GM18861 (cell line): Measurements from ENCODE around the gene SDCBP2.
"Not testable (repeated sequence)": the region's sequence is repeated elsewhere in the genome, so short reads cannot be mapped to it uniquely, and the experiment has no call there.

Source experiments
- ATAC-seq: cut with Tn5 transposase; IDR thresholded peaks from one replicate; pipeline ENCODE4 v1.9.1; 2021; ENCODE audit not compliant: unreplicated experiment

SDCBP2 gene

GRCh38 chr20:1360094-1360846 is 31.3 kb upstream of the SDCBP2 start:
- ATAC-seq: no peak

GRCh38 chr20:1357921-1358671 is 29.2 kb upstream of the SDCBP2 start:
- ATAC-seq: no peak

- ATAC-seq: no peak
These were observed 25.0 kb upstream of the SDCBP2 start for GRCh38 chr20:1353956-1354355.

GRCh38 chr20:1346315-1346969 is 17.5 kb upstream of the SDCBP2 start:
- no peak for ATAC-seq

GRCh38 chr20:1345756-1346093 is 16.8 kb upstream of the SDCBP2 start:
- no peak for ATAC-seq

- ATAC-seq: no peak
These were observed 16.3 kb upstream of the SDCBP2 start for GRCh38 chr20:1345030-1345755.

- not testable (repeated sequence) for ATAC-seq
These were observed 14.6 kb upstream of the SDCBP2 start for GRCh38 chr20:1343446-1344124.

- no peak for ATAC-seq
These were observed 12.8 kb upstream of the SDCBP2 start for GRCh38 chr20:1341561-1342265.

GRCh38 chr20:1338801-1339200 is 9.9 kb upstream of the SDCBP2 start:
- no peak for ATAC-seq

GRCh38 chr20:1338096-1338495 is 9.2 kb upstream of the SDCBP2 start:
- ATAC-seq: no peak

- ATAC-seq: no peak
These were observed 8.5 kb upstream of the SDCBP2 start for GRCh38 chr20:1337441-1337840.

- no peak for ATAC-seq
These were observed 7.9 kb upstream of the SDCBP2 start for GRCh38 chr20:1336699-1337367.

GRCh38 chr20:1335961-1336698 is 7.2 kb upstream of the SDCBP2 start:
- no peak for ATAC-seq

GRCh38 chr20:1334761-1335160 is 5.8 kb upstream of the SDCBP2 start:
- ATAC-seq: no peak

GRCh38 chr20:1334370-1334731 is 5.4 kb upstream of the SDCBP2 start:
- ATAC-seq: no peak

- no peak for ATAC-seq
These were observed 4.8 kb upstream of the SDCBP2 start for GRCh38 chr20:1333462-1334369.

GRCh38 chr20:1332749-1333300 is 3.9 kb upstream of the SDCBP2 start:
- ATAC-seq: no peak
